ENCODE measurements around the gene LTBP4. TPM values are rescaled to one million over a fixed set of nuclear protein-coding genes. Genes with fewer than 3 reads are reported as not detected.

The LTBP4 gene
- total RNA-seq, 1 experiment from 2014 or later: 21.5 TPM

GRCh38 chr19:40662925-40663694 lies 61.9 kb downstream of the LTBP4 start:
- peak; percentile 80 for DNase-seq (ENCODE audit: low read depth)

- DNase-seq (ENCODE audit: low read depth): peak; percentile 54
Observed at GRCh38 chr19:40663695-40664692, 62.8 kb downstream of the LTBP4 start.

- DNase-seq (ENCODE audit: low read depth): no peak
Observed at GRCh38 chr19:40666803-40667438, 65.8 kb downstream of the LTBP4 start.

- no peak for DNase-seq (ENCODE audit: low read depth)
Observed at GRCh38 chr19:40667602-40668001, 66.4 kb downstream of the LTBP4 start.

GRCh38 chr19:40668991-40669614 lies 67.9 kb downstream of the LTBP4 start:
- DNase-seq (ENCODE audit: low read depth): no peak

- no peak for DNase-seq (ENCODE audit: low read depth)
Observed at GRCh38 chr19:40671404-40671803, 70.2 kb downstream of the LTBP4 start.

- DNase-seq (ENCODE audit: low read depth): no peak
Observed at GRCh38 chr19:40672038-40672437, 70.9 kb downstream of the LTBP4 start.

GRCh38 chr19:40672573-40673299 lies 71.6 kb downstream of the LTBP4 start:
- no peak for DNase-seq (ENCODE audit: low read depth)

DNA sequence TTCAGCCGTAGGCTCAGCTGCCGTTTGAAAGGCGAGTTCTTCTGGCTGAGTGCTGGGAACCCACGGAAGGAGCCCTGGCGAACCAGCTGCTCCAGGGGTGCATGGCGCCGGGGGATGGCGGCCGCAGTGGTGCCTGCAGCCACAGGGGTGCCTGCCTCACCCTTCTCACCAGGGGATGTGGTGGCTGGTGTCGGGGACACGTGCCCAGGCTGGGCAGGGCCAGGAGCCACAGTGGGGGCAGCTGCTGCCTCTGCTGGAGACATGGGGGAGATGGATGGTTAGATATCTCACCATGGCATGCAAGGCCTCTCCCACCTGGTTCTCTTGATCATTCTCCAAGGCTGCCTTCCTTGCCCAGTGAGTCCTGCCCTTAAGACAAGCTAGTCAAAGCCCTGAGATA lies 72.2 kb downstream of the LTBP4 start:
- no peak for DNase-seq (ENCODE audit: low read depth)

DNA sequence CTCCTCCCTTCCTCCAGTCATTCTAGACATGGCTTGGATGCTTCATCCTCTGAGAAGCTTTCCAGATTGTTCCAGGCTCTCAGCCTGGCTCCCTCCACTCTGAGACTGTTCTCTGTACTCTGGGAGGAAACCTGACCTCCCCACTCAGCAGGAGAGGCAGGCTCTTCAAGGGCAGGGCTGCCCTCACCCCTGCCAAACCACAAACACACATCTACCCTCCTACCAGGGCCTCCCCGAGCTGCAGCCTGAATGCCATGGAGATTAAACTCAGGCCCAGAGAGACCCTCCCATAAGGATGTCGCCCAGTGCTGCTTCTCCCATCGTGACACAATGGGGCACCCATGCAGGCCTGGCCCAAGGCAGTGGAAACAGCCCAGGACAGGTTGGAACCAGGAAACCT lies 73.1 kb downstream of the LTBP4 start:
- no peak for DNase-seq (ENCODE audit: low read depth)

DNA sequence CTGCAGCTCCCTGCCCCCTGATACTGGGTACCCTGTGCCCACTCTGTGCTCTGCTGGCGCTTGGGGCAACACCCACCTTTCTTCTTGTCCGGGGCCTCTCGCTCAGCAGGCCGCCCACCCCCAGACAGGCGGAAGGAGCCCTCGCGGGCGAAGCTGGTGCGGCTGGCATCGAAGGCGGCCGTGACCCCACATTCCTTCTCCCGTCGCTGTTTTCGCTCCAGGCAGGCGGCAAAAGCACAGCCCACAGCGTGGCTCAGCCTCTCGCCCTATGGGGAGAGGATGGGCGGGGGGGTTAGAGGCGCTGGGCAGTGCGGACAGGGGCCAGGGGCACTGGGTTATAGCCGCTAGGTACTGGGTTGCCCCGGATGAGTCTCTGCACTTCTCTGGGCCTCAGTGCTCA lies 76.0 kb downstream of the LTBP4 start:
- no peak for DNase-seq (ENCODE audit: low read depth)

Other genes starting within 250 kb of the LTBP4 start
- gene HIPK4, start 211.2 kb upstream of the LTBP4 start, total RNA-seq (2014; rRNA removed; shearing (Covaris generic)): under 0.01 TPM in 1 of 2 replicates, not detected in the other
- 0.72 and 1.2 TPM in 2 replicates for gene PRX, start 188.0 kb upstream of the LTBP4 start, total RNA-seq (2014; rRNA removed; shearing (Covaris generic))
- 13.2 and 17.1 TPM in 2 replicates for gene SERTAD1, start 175.4 kb upstream of the LTBP4 start, total RNA-seq (2014; rRNA removed; shearing (Covaris generic))
- 29.4 and 32.3 TPM in 2 replicates for gene SERTAD3, start 157.0 kb upstream of the LTBP4 start, total RNA-seq (2014; rRNA removed; shearing (Covaris generic))
- gene BLVRB, start 135.6 kb upstream of the LTBP4 start, total RNA-seq (2014; rRNA removed; shearing (Covaris generic)): 77.4 and 101 TPM in 2 replicates
- 0.84 and 2.9 TPM in 2 replicates for gene SPTBN4, start 134.4 kb upstream of the LTBP4 start, total RNA-seq (2014; rRNA removed; shearing (Covaris generic))
- 31.0 and 33.3 TPM in 2 replicates for gene SHKBP1, start 24.5 kb upstream of the LTBP4 start, total RNA-seq (2014; rRNA removed; shearing (Covaris generic))
- gene NUMBL, start 89.3 kb downstream of the LTBP4 start, total RNA-seq (2014; rRNA removed; shearing (Covaris generic)): 11.8 and 13.2 TPM in 2 replicates
- gene COQ8B, start 115.5 kb downstream of the LTBP4 start, total RNA-seq (2014; rRNA removed; shearing (Covaris generic)): 18.9 and 23.6 TPM in 2 replicates
- 3.9 and 4.1 TPM in 2 replicates for gene ITPKC, start 115.7 kb downstream of the LTBP4 start, total RNA-seq (2014; rRNA removed; shearing (Covaris generic))
- gene ACTMAP, start 149.1 kb downstream of the LTBP4 start, total RNA-seq (2014; rRNA removed; shearing (Covaris generic)): 1.3 and 1.5 TPM in 2 replicates
- 86.5 and 102 TPM in 2 replicates for gene SNRPA, start 149.8 kb downstream of the LTBP4 start, total RNA-seq (2014; rRNA removed; shearing (Covaris generic))
- 8.9 and 12.6 TPM in 2 replicates for gene MIA, start 174.2 kb downstream of the LTBP4 start, total RNA-seq (2014; rRNA removed; shearing (Covaris generic))
- 19.6 and 23.0 TPM in 2 replicates for gene RAB4B, start 176.9 kb downstream of the LTBP4 start, total RNA-seq (2014; rRNA removed; shearing (Covaris generic))
- 55.3 and 64.7 TPM in 2 replicates for gene EGLN2, start 197.8 kb downstream of the LTBP4 start, total RNA-seq (2014; rRNA removed; shearing (Covaris generic))
- gene CYP2A6, start 249.1 kb downstream of the LTBP4 start, total RNA-seq (2014; rRNA removed; shearing (Covaris generic)): not detected in 2 replicates

Data from RPMI7951 (cell line).